Muscle of leg (tissue), 11 donors: ENCODE measurements around the gene STX8. TPM values are rescaled to one million over a fixed set of nuclear protein-coding genes. Genes with fewer than 3 reads are reported as not detected.
A peak's percentile ranks its signal among the peaks of the same experiment; 100 is the strongest.
"Not testable (repeated sequence)": the region's sequence is repeated elsewhere in the genome, so short reads cannot be mapped to it uniquely, and the experiment has no call there.

Experiments
- DNase-seq: peaks from one replicate; pipeline ENCODE4 v3.0.0; 2013
- H3K27ac ChIP-seq: one replicate; pipeline ENCODE4 v1.5.1; 2013; ENCODE audit warnings: mild to moderate bottlenecking, low read length, control low read depth
- H3K27me3 ChIP-seq: one replicate; pipeline ENCODE4 v1.6.1; 2013; ENCODE audit warnings: low read length; ENCODE audit not compliant: control insufficient read depth, insufficient read depth
- H3K36me3 ChIP-seq: one replicate; pipeline ENCODE4 v1.6.1; 2013; ENCODE audit warnings: low read length; ENCODE audit not compliant: control insufficient read depth, insufficient read depth
- H3K4me1 ChIP-seq: one replicate; pipeline ENCODE4 v1.6.1; 2013; ENCODE audit warnings: low read length; ENCODE audit not compliant: control insufficient read depth, insufficient read depth
- H3K4me3 ChIP-seq: one replicate; pipeline ENCODE4 v1.5.1; 2013; ENCODE audit warnings: low read length, control low read depth
- H3K9me3 ChIP-seq: replicated peaks from 2 replicates; pipeline ENCODE4 v1.6.1; 2013; ENCODE audit warnings: low read depth, low read length; ENCODE audit not compliant: control insufficient read depth
- WGBS: methylation state at CpG from one replicate; pipeline ENCODE4 v1.1.5; 2013; ENCODE audit warnings: missing lambda C conversion rate; ENCODE audit not compliant: insufficient coverage; 5-methylcytosine and 5-hydroxymethylcytosine counted together
- polyA plus RNA-seq, 8 donors: library from polyadenylated mRNA; unstranded; fragments of 120-200 nt; gene quantifications; one replicate each; pipeline versions ENCODE4 v1.2.1 to v1.2.3, GENCODE V29; 2013; ENCODE audit warnings: inconsistent platforms in 1 of 8, low replicate concordance in 1 of 8; ENCODE audit not compliant: insufficient read length in 8 of 8, insufficient read depth in 1 of 8
- total RNA-seq: library from RNA; stranded (reverse); fragments of 120-200 nt; gene quantifications from one replicate; pipeline ENCODE4 v1.2.4, GENCODE V29; 2013

The STX8 gene
- total and polyA plus RNA-seq, 9 donors, result 39.1 to 68.8 (median 46.2) TPM

GRCh38 chr17:9597638-9598037 lies 22.0 kb upstream of the STX8 start:
- not testable (repeated sequence) for H3K4me3 ChIP-seq, H3K27me3 ChIP-seq, H3K4me1 ChIP-seq, H3K9me3 ChIP-seq, H3K27ac ChIP-seq, DNase-seq, H3K36me3 ChIP-seq
- 87% methylated on average over 5 of the region's 5 CpGs for WGBS

DNA sequence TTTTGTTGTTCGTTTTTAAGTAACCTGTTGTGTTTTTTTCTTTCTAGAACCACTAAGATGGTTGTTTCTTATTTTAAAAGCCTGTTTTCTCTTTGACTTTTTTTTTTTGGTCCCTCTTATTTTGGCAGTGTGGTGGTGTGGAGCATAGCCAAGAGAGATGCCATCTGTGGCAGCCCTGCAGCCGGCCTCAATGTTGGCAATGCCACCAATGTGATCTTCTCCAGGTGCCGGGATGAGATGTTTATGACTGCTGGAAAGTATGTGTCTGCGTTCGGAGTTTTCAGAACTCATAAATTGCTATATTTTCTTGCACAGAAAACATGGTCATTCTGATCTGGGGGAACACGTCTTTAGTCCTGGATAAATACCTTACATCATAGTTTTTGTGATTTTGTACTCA lies 18.4 kb upstream of the STX8 start:
- peak; percentile 4 for DNase-seq
- Histone ChIP-seq H3K9me3 (no peaks in the 10 kb centered on the region), H3K27ac (no peak overlapping the region), H3K4me3 (no peak overlapping the region), H3K4me1 (no peaks in the 10 kb centered on the region), H3K27me3 (peaks cover 2% of the 10 kb centered on the region), H3K36me3 (no peaks in the 10 kb centered on the region)
- no CpG with 5 or more reads among the region's 6 CpGs for WGBS

DNA sequence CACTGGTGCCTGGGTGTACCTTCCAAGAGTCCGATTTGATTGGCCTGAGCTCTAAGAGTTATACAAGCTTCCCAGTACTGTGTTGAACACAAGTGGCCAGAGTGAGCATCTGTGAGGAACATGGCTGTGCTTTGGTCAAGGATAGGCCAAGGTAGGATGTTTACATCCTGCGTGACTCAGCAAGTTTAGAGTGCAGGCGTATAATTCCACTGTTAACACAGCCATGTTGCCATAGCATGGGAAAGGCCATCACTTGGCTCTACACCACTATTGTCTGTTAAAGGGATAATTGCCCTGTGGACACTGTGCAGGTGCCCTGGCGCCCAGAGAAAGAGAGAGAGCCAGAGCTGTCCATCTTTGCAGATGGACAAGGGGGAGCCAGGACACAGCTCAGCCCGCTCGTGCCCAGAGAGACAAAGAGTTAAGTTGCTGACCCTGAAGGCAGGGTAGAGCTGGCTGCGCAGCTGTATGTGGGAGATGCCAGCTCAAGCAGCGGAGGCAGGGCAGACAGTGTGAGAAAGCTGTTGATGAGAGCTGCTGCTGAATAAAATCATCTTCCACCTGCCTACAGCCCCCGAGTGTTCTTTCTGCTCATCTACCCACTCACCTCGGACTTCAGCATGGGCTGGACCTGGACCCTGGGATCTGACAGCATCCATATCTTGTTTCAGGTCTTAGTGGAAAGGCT lies 12.5 kb upstream of the STX8 start:
- no peak overlapping the region for H3K27ac ChIP-seq
- 80% methylated on average over 5 of the region's 10 CpGs for WGBS

GRCh38 chr17:9577373-9577709 lies 1.7 kb upstream of the STX8 start:
- Histone ChIP-seq H3K27me3 (no peaks in the 10 kb centered on the region), H3K4me1 (peaks cover 7% of the 10 kb centered on the region), H3K36me3 (no peaks in the 10 kb centered on the region), H3K9me3 (no peaks in the 10 kb centered on the region), H3K4me3 (no peak overlapping the region), H3K27ac (no peak overlapping the region)
- DNase-seq, result no peak
- 4% methylated on average over 3 of the region's 4 CpGs for WGBS

More for the DNA sequence above, 12.5 kb upstream of the STX8 start:
- no peaks in the 10 kb centered on the region for H3K4me1 ChIP-seq
- DNase-seq, result no peak
- H3K4me3 ChIP-seq, result no peak overlapping the region
- H3K27me3 ChIP-seq, result no peaks in the 10 kb centered on the region
- no peaks in the 10 kb centered on the region for H3K36me3 ChIP-seq
- H3K9me3 ChIP-seq, result no peaks in the 10 kb centered on the region

DNA sequence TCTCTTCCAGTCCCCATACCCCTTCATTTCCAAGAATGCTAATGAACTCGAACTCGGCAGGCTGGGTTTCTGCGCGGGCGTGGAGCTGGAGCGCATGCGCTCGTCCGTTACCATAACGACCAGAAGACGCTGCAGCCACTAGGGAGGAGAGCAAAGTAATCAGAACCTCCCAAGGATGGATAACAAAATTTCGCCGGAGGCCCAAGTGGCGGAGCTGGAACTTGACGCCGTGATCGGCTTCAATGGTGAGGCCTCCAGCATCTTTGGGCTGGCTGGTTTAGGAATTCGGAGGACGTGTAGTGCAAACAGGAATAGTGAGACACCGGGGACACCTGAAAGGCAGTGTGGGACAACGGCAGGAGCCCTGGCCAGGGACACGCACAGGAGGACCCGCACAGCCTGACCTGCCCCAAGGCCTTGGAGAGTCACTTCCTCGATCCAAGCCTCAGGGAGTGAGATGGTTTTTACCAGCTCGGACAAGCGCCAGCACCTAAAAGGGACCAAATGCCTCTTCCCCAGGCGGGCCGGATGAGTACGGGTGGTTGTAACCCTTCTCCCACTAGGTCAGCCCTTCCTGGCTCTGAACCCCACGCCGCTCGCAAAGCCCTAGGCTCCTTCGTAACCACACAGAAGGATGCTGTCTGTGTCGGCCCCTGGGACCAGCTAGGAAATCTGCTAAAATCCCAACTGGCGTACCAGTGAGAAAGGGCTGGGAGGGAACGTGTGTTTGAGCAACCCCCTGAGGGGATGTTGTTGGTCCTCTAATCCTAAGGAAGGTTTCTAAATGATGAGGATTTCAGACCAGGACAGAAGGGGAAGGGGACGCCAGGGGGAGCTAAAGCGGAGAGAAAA lies 1.1 kb upstream of the STX8 start, which contains the start of gene CFAP52:
CFAP52 (plus strand) TSS at position 122 of the 852 bp plus-strand sequence; CDS start at position 176, 54 bp downstream.
- peak; percentile 88 for DNase-seq
- H3K4me3 ChIP-seq, result peak within 1 kb of the TSS; percentile 81
- H3K9me3 ChIP-seq, result no peaks in the 10 kb centered on the region
- H3K27me3 ChIP-seq, result no peaks in the 10 kb centered on the region
- peak within 1 kb of the TSS; percentile 31 for H3K27ac ChIP-seq
- H3K4me1 ChIP-seq, result peaks cover 7% of the 10 kb centered on the region
- no peaks in the 10 kb centered on the region for H3K36me3 ChIP-seq
- WGBS, result 2% methylated on average over 29 of the region's 38 CpGs

GRCh38 chr17:9571201-9571600 lies 4.4 kb downstream of the STX8 start:
- H3K27me3 ChIP-seq, result no peaks in the 10 kb centered on the region
- H3K4me3 ChIP-seq, result no peak overlapping the region
- H3K27ac ChIP-seq, result no peak overlapping the region
- DNase-seq, result no peak
- no peaks in the 10 kb centered on the region for H3K4me1 ChIP-seq
- H3K36me3 ChIP-seq, result peaks cover 6% of the 10 kb centered on the region
- WGBS, result 89% methylated on average over 4 of the region's 10 CpGs
- no peaks in the 10 kb centered on the region for H3K9me3 ChIP-seq

- Histone ChIP-seq H3K27ac (no peak overlapping the region), H3K27me3 (no peaks in the 10 kb centered on the region), H3K4me3 (no peak overlapping the region), H3K36me3 (peaks cover 6% of the 10 kb centered on the region), H3K4me1 (no peaks in the 10 kb centered on the region), H3K9me3 (no peaks in the 10 kb centered on the region)
- DNase-seq, result no peak
- WGBS, result 88% methylated on average over 6 of the region's 11 CpGs
These were observed 6.5 kb downstream of the STX8 start for GRCh38 chr17:9568957-9569588.

- Histone ChIP-seq H3K4me3 (no peak overlapping the region), H3K27me3 (no peaks in the 10 kb centered on the region), H3K4me1 (no peaks in the 10 kb centered on the region), H3K36me3 (peaks cover 6% of the 10 kb centered on the region), H3K27ac (no peak overlapping the region), H3K9me3 (no peaks in the 10 kb centered on the region)
- no peak for DNase-seq
These were observed 7.6 kb downstream of the STX8 start for GRCh38 chr17:9568004-9568403.

GRCh38 chr17:9566739-9567138 lies 8.9 kb downstream of the STX8 start:
- H3K4me3 ChIP-seq, H3K27ac ChIP-seq, H3K36me3 ChIP-seq, H3K9me3 ChIP-seq, H3K27me3 ChIP-seq, H3K4me1 ChIP-seq, DNase-seq: not testable (repeated sequence)
- WGBS, result no CpG with 5 or more reads among the region's 5 CpGs

DNA sequence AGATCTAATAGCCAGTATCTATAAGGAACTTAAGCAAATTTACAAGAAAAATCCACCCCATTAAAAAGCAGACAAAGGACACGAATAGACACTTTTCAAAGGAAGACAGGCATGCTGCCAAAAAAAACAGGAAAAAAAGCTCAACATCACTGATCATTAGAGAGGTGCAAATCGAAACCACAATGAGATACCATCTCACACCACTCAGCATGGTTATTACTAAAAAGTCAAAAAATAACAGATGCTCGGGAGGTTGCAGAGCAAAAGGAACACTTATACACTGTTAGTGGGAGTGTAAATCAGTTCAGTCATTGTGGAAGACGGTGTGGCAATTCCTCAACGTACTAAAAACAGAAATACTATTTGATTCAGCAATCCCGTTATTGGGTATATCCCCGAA lies 9.6 kb downstream of the STX8 start:
- no peaks in the 10 kb centered on the region for H3K9me3 ChIP-seq
- whole genome bisulfite sequencing, result 83% methylated on average over 3 of the region's 7 CpGs
- no peak overlapping the region for H3K4me3 ChIP-seq
- H3K27me3 ChIP-seq, result no peaks in the 10 kb centered on the region
- H3K27ac ChIP-seq, result no peak overlapping the region
- no peak for DNase-seq
- H3K36me3 ChIP-seq, result peaks cover 6% of the 10 kb centered on the region
- H3K4me1 ChIP-seq, result no peaks in the 10 kb centered on the region
